Measurements from ENCODE around the gene RBM33. TPM values are rescaled to one million over a fixed set of nuclear protein-coding genes. Genes with fewer than 3 reads are reported as not detected.

The RBM33 gene
- total and polyA plus RNA-seq, 10 donors: 9.7 to 109 (median 90.0) TPM

- Histone ChIP-seq H3K27me3 (replicated peaks in 1 of 7) (peaks cover 0 to 97% (median 81%) of the 10 kb centered on the region in 7 donors), H3K36me3 (no peaks in the 10 kb centered on the region), H3K9me3 (peaks cover 0 to 4% (median 0%) of the 10 kb centered on the region in 8 donors), H3K4me3 (peak overlapping the region in 7 of 8 donors; percentile 32 to 69 (median 40)), H3K4me1 (peaks cover 22 to 64% (median 42%) of the 10 kb centered on the region in 6 donors), H3K27ac (no peak overlapping the region)
- intact Hi-C loops (cut with DNase I; ENCODE audit: low total_unique reads): no loop called here
- TF ChIP-seq POLR2AphosphoS5 (IDR thresholded peaks at IDR 0.05) (no peak), CTCF (IDR thresholded peaks at IDR 0.05 in 8 of 11, conservative IDR thresholded peaks at IDR 0.05 in 3 of 11) (no peak), POLR2A (IDR thresholded peaks at IDR 0.05) (no peak)
- 6 to 16% (median 8%) methylated on average over 41 to 70 of the region's 70 CpGs for WGBS, 5 donors
- peak; percentile 55 for DNase-seq
Measured at GRCh38 chr7:155802906-155803417, 158.5 kb downstream of the RBM33 start.

GRCh38 chr7:155803418-155804376, 159.2 kb downstream of the RBM33 start:
- Histone ChIP-seq H3K4me1 (peaks cover 25 to 66% (median 49%) of the 10 kb centered on the region in 6 donors), H3K36me3 (no peaks in the 10 kb centered on the region), H3K9me3 (peaks cover 0 to 4% (median 0%) of the 10 kb centered on the region in 8 donors), H3K27ac (no peak overlapping the region), H3K4me3 (peak overlapping the region; percentile 18 to 69 (median 38)), H3K27me3 (replicated peaks in 1 of 7) (peaks cover 0 to 100% (median 89%) of the 10 kb centered on the region in 7 donors)
- TF ChIP-seq POLR2AphosphoS5 (IDR thresholded peaks at IDR 0.05) (no peak), CTCF (IDR thresholded peaks at IDR 0.05 in 8 of 11, conservative IDR thresholded peaks at IDR 0.05 in 3 of 11) (no peak), POLR2A (IDR thresholded peaks at IDR 0.05) (no peak)
- 1 to 4% (median 2%) methylated on average over 54 to 96 of the region's 96 CpGs for WGBS, 5 donors
- peak; percentile 71 for DNase-seq
- intact Hi-C loops (cut with DNase I; ENCODE audit: low total_unique reads): no loop called here

GRCh38 chr7:155804431-155804831, 160.0 kb downstream of the RBM33 start:
- H3K27ac ChIP-seq: no peak overlapping the region
- intact Hi-C loops (cut with DNase I; ENCODE audit: low total_unique reads): no loop called here
- peak; percentile 51 for DNase-seq

More at GRCh38 chr7:155804431-155804831, 160.0 kb downstream of the RBM33 start:
- Histone ChIP-seq H3K9me3 (peaks cover 0 to 4% (median 0%) of the 10 kb centered on the region in 8 donors), H3K4me1 (peaks cover 32 to 71% (median 57%) of the 10 kb centered on the region in 6 donors), H3K36me3 (no peaks in the 10 kb centered on the region), H3K4me3 (peak overlapping the region in 7 of 8 donors; percentile 32 to 69 (median 40)), H3K27me3 (replicated peaks in 1 of 7) (peaks cover 0 to 100% (median 94%) of the 10 kb centered on the region in 7 donors)
- TF ChIP-seq POLR2A (IDR thresholded peaks at IDR 0.05): no peak
- TF ChIP-seq POLR2AphosphoS5 (IDR thresholded peaks at IDR 0.05): no peak
- no peak for TF ChIP-seq CTCF (IDR thresholded peaks at IDR 0.05 in 8 of 11, conservative IDR thresholded peaks at IDR 0.05 in 3 of 11)
- 3 to 6% (median 6%) methylated on average over 11 to 17 of the region's 17 CpGs for WGBS, 5 donors
